Endodermal cell (in vitro differentiated cells): ENCODE results near the gene TMED7. TPM values are rescaled to one million over a fixed set of nuclear protein-coding genes. Genes with fewer than 3 reads are reported as not detected.

Experiments used
- DNase-seq: peaks from one replicate; pipeline ENCODE4 v3.0.0-alpha.2; 2017
- H3K27ac ChIP-seq: 2 replicates; pipeline ENCODE4 v1.5.1; 2013; ENCODE audit warnings: mild to moderate bottlenecking, low read depth, low read length, moderate library complexity
- H3K27me3 ChIP-seq: 2 replicates; pipeline ENCODE4 v1.6.1; 2013; ENCODE audit warnings: mild to moderate bottlenecking, low read length, moderate library complexity; ENCODE audit not compliant: insufficient read depth, control insufficient read depth, poor library complexity, severe bottlenecking
- H3K36me3 ChIP-seq: 2 replicates; pipeline ENCODE4 v1.7.0; 2013; ENCODE audit warnings: mild to moderate bottlenecking, low read length, moderate library complexity; ENCODE audit not compliant: control insufficient read depth, insufficient read depth
- H3K4me1 ChIP-seq: one replicate; pipeline ENCODE4 v1.7.0; 2013; ENCODE audit warnings: low read length; ENCODE audit not compliant: control insufficient read depth, insufficient read depth
- H3K4me3 ChIP-seq: 2 replicates; pipeline ENCODE4 v1.5.1; 2013; ENCODE audit warnings: mild to moderate bottlenecking, low read length, moderate library complexity
- H3K9ac ChIP-seq: 2 replicates; pipeline ENCODE4 v1.6.1; 2013; ENCODE audit warnings: mild to moderate bottlenecking, low read length, moderate library complexity; ENCODE audit not compliant: poor library complexity, severe bottlenecking; ENCODE audit errors: extremely low read depth
- H3K9me3 ChIP-seq: 2 replicates; pipeline ENCODE4 v1.6.1; 2013; ENCODE audit warnings: mild to moderate bottlenecking, low read length, moderate library complexity; ENCODE audit not compliant: control insufficient read depth
- H3K27ac Mint-ChIP-seq: 2 replicates; pipeline ENCODE4 v1.8.0; 2020; ENCODE audit warnings: mixed read lengths
- H3K27me3 Mint-ChIP-seq: 2 replicates; pipeline ENCODE4 v1.8.0; 2021; ENCODE audit warnings: mild to moderate bottlenecking, mixed read lengths; ENCODE audit not compliant: insufficient read depth
- H3K36me3 Mint-ChIP-seq: 2 replicates; pipeline ENCODE4 v1.8.0; 2020; ENCODE audit warnings: low read depth, mixed read lengths
- H3K4me1 Mint-ChIP-seq: 2 replicates; pipeline ENCODE4 v1.8.0; 2020; ENCODE audit warnings: mixed read lengths
- H3K4me3 Mint-ChIP-seq: 2 replicates; pipeline ENCODE4 v1.8.0; 2020; ENCODE audit warnings: mild to moderate bottlenecking, moderate library complexity, mixed read lengths
- H3K9me3 Mint-ChIP-seq: 2 replicates; pipeline ENCODE4 v1.8.0; 2020; ENCODE audit warnings: mild to moderate bottlenecking, mixed read lengths
- CTCF ChIP-seq: fragments of 200-600 bp; sonication (generic); conservative IDR thresholded peaks from 2 replicates; pipeline ENCODE4 v1.5.0; 2021; ENCODE audit warnings: antibody characterized with exemption, mild to moderate bottlenecking
- WGBS, 2 experiments: methylation state at CpG; one replicate each; pipeline versions ENCODE4 v1.1.5 to v1.1.7; 2013; ENCODE audit warnings: missing lambda C conversion rate in 2 of 2, mixed read lengths in 1 of 2; ENCODE audit not compliant: insufficient coverage in 1 of 2, insufficient read length in 1 of 2; 5-methylcytosine and 5-hydroxymethylcytosine counted together
- total RNA-seq, 2 donors: library from RNA; stranded (reverse); fragmentation: NEBNext Ultra II Directional in 1 of 2; extraction: Animal tissue kit (Norgen Biotek cat#: 25700) in 1 of 2; gene quantifications; 2 replicates in 1 of 2; 3 replicates in 1 of 2; pipeline ENCODE4 v1.2.1, GENCODE V29; 2021

The TMED7 gene
- total RNA-seq, 2 donors from 2014 or later, result 64.4 to 75.3 TPM

GRCh38 chr5:115594128-115595047 lies 31.4 kb downstream of the TMED7 start:
- Mint-ChIP-seq H3K27me3 (no peaks in the 10 kb centered on the region), H3K4me1 (no peaks in the 10 kb centered on the region), H3K4me3 (no peak overlapping the region), H3K36me3 (no peaks in the 10 kb centered on the region), H3K27ac (no peak overlapping the region), H3K9me3 (no peaks in the 10 kb centered on the region)
- Histone ChIP-seq H3K36me3 (no peaks in the 10 kb centered on the region), H3K4me1 (no peaks in the 10 kb centered on the region), H3K27ac (no peak overlapping the region), H3K9ac (no peak overlapping the region), H3K27me3 (no peaks in the 10 kb centered on the region), H3K9me3 (no peaks in the 10 kb centered on the region), H3K4me3 (no peak overlapping the region)
- TF ChIP-seq CTCF, result no peak
- DNase-seq, result no peak
- WGBS, 2 experiments, result 78 to 79% methylated on average over 1 to 2 of the region's 2 CpGs

- Mint-ChIP-seq H3K4me1 (no peaks in the 10 kb centered on the region), H3K9me3 (no peaks in the 10 kb centered on the region), H3K4me3 (no peak overlapping the region), H3K27me3 (no peaks in the 10 kb centered on the region), H3K27ac (no peak overlapping the region), H3K36me3 (no peaks in the 10 kb centered on the region)
- H3K4me3 ChIP-seq, result no peak overlapping the region
- H3K27ac ChIP-seq, result no peak overlapping the region
- no peaks in the 10 kb centered on the region for H3K36me3 ChIP-seq
- H3K27me3 ChIP-seq, result no peaks in the 10 kb centered on the region
- H3K4me1 ChIP-seq, result no peaks in the 10 kb centered on the region
- DNase-seq, result no peak
- H3K9ac ChIP-seq, result no peak overlapping the region
- 85 to 100% methylated on average over 1 to 3 of the region's 3 CpGs for whole genome bisulfite sequencing, 2 experiments
- no peaks in the 10 kb centered on the region for H3K9me3 ChIP-seq
- no peak for TF ChIP-seq CTCF
Measured at GRCh38 chr5:115589043-115589442, 36.8 kb downstream of the TMED7 start.

- Mint-ChIP-seq H3K27me3 (no peaks in the 10 kb centered on the region), H3K27ac (no peak overlapping the region), H3K36me3 (no peaks in the 10 kb centered on the region), H3K4me3 (no peak overlapping the region), H3K4me1 (no peaks in the 10 kb centered on the region), H3K9me3 (no peaks in the 10 kb centered on the region)
- H3K36me3 ChIP-seq, result no peaks in the 10 kb centered on the region
- TF ChIP-seq CTCF, result no peak
- H3K9ac ChIP-seq, result no peak overlapping the region
- 86 to 100% methylated on average over 2 to 4 of the region's 4 CpGs for WGBS, 2 experiments
- H3K27ac ChIP-seq, result no peak overlapping the region
- DNase-seq, result no peak
- H3K9me3 ChIP-seq, result no peaks in the 10 kb centered on the region
- H3K27me3 ChIP-seq, result no peaks in the 10 kb centered on the region
- H3K4me3 ChIP-seq, result no peak overlapping the region
- H3K4me1 ChIP-seq, result no peaks in the 10 kb centered on the region
Measured at GRCh38 chr5:115588640-115589039, 37.2 kb downstream of the TMED7 start.
